GM23338 (cell line): ENCODE measurements around the gene PLPPR3. TPM values are rescaled to one million over a fixed set of nuclear protein-coding genes. Genes with fewer than 3 reads are reported as not detected.

Experiments
- ATAC-seq: fragments of 200-7000 bp; cut with Tn5 transposase; 3 replicates; pipeline ENCODE4 v1.9.1; 2020
- DNase-seq: peaks from one replicate; pipeline ENCODE4 v3.0.0-alpha.2; 2015; ENCODE audit warnings: low spot score
- H2AFZ ChIP-seq: fragments of 200-600 bp; sonication (generic); 2 replicates; pipeline ENCODE4 v1.8.0; 2016; ENCODE audit warnings: antibody characterized with exemption, mild to moderate bottlenecking, moderate library complexity
- H3F3A ChIP-seq: fragments of 200-600 bp; sonication (generic); replicated peaks from 2 replicates; pipeline ENCODE4 v1.8.0; 2017; ENCODE audit warnings: antibody characterized with exemption, mixed run types, low read depth
- H3K27ac ChIP-seq: fragments of 200-600 bp; sonication (generic); 2 replicates; pipeline ENCODE4 v1.6.1; 2016; ENCODE audit warnings: low read depth
- H3K27me3 ChIP-seq: fragments of 200-600 bp; sonication (generic); 2 replicates; pipeline ENCODE4 v1.8.0; 2016; ENCODE audit warnings: mild to moderate bottlenecking, mixed run types, moderate library complexity; ENCODE audit not compliant: insufficient read depth
- H3K36me3 ChIP-seq: fragments of 200-600 bp; sonication (generic); 2 replicates; pipeline ENCODE4 v1.8.0; 2016; ENCODE audit warnings: mild to moderate bottlenecking; ENCODE audit not compliant: insufficient read depth
- H3K4me1 ChIP-seq: fragments of 200-600 bp; sonication (generic); 2 replicates; pipeline ENCODE4 v1.8.0; 2016; ENCODE audit warnings: mild to moderate bottlenecking, moderate library complexity; ENCODE audit not compliant: insufficient read depth
- H3K4me2 ChIP-seq: fragments of 200-600 bp; sonication (generic); 2 replicates; pipeline ENCODE4 v1.7.1; 2017; ENCODE audit warnings: mixed run types
- H3K4me3 ChIP-seq: fragments of 200-600 bp; sonication (generic); 2 replicates; pipeline ENCODE4 v1.6.1; 2016; ENCODE audit warnings: mixed run types
- H3K79me2 ChIP-seq: fragments of 200-600 bp; sonication (generic); replicated peaks from 2 replicates; pipeline ENCODE4 v1.8.0; 2017; ENCODE audit warnings: mild to moderate bottlenecking; ENCODE audit not compliant: insufficient read depth
- H3K9me2 ChIP-seq: fragments of 200-600 bp; sonication (generic); 2 replicates; pipeline ENCODE4 v1.8.0; 2017; ENCODE audit not compliant: insufficient read depth
- H4K20me1 ChIP-seq: fragments of 200-600 bp; sonication (generic); replicated peaks from 2 replicates; pipeline ENCODE4 v1.8.0; 2017; ENCODE audit warnings: mild to moderate bottlenecking; ENCODE audit not compliant: insufficient read depth
- H3K27ac Mint-ChIP-seq: 2 replicates; pipeline ENCODE4 v1.8.0; 2020; ENCODE audit warnings: inconsistent platforms, mild to moderate bottlenecking, moderate library complexity, mixed read lengths
- H3K27me3 Mint-ChIP-seq: 3 replicates; pipeline ENCODE4 v1.8.0; 2022; ENCODE audit warnings: low read depth, mild to moderate bottlenecking, moderate library complexity, mixed read lengths, inconsistent platforms; ENCODE audit not compliant: insufficient read depth, poor library complexity
- H3K36me3 Mint-ChIP-seq: 3 replicates; pipeline ENCODE4 v1.8.0; 2021; ENCODE audit warnings: low read depth, mild to moderate bottlenecking, inconsistent platforms, moderate library complexity, mixed read lengths
- H3K4me1 Mint-ChIP-seq: 3 replicates; pipeline ENCODE4 v1.8.0; 2020; ENCODE audit warnings: mild to moderate bottlenecking, inconsistent platforms, mixed read lengths
- H3K4me3 Mint-ChIP-seq: 3 replicates; pipeline ENCODE4 v1.8.0; 2021; ENCODE audit warnings: moderate library complexity, mild to moderate bottlenecking, inconsistent platforms, mixed read lengths
- H3K9me3 Mint-ChIP-seq: 3 replicates; pipeline ENCODE4 v1.8.0; 2020; ENCODE audit warnings: moderate library complexity, mild to moderate bottlenecking, inconsistent platforms, mixed read lengths
- CREB1 ChIP-seq: fragments of 250-450 bp; sonication (Bioruptor Pico); IDR thresholded peaks from 2 replicates; pipeline ENCODE4 v1.5.0; 2020; ENCODE audit warnings: low read depth, mild to moderate bottlenecking, moderate library complexity
- EZH2 ChIP-seq: fragments of 200-600 bp; sonication (generic); IDR thresholded peaks from one replicate; pipeline ENCODE4 v1.8.0; 2017; ENCODE audit warnings: antibody characterized with exemption, mild to moderate bottlenecking, low read depth; ENCODE audit not compliant: unreplicated experiment
- EZH2phosphoT487 ChIP-seq: fragments of 200-600 bp; sonication (generic); IDR thresholded peaks from one replicate; pipeline ENCODE4 v1.8.1; 2018; ENCODE audit warnings: antibody characterized with exemption; ENCODE audit not compliant: unreplicated experiment
- NANOG ChIP-seq: IDR thresholded peaks from 2 replicates; pipeline ENCODE4 v1.6.1; 2016; ENCODE audit warnings: antibody characterized with exemption, borderline replicate concordance
- POLR2AphosphoS5 ChIP-seq: IDR thresholded peaks from 2 replicates; pipeline ENCODE4 v1.6.1; 2016; ENCODE audit warnings: antibody characterized with exemption, low read depth
- REST ChIP-seq: IDR thresholded peaks from one replicate; pipeline ENCODE4 v1.6.1; 2018; ENCODE audit warnings: antibody characterized with exemption; ENCODE audit not compliant: unreplicated experiment
- ZNF114 ChIP-seq: fragments of 250-450 bp; sonication (Bioruptor Pico); IDR thresholded peaks from 2 replicates; pipeline ENCODE4 v1.5.0; 2020; ENCODE audit warnings: mild to moderate bottlenecking, moderate library complexity
- ZNF462 ChIP-seq: fragments of 250-450 bp; sonication (Bioruptor Pico); IDR thresholded peaks from 2 replicates; pipeline ENCODE4 v1.5.0; 2020; ENCODE audit warnings: mild to moderate bottlenecking, moderate library complexity
- polyA plus RNA-seq: library from polyadenylated mRNA; unstranded; fragments of >200 nt; fragmentation: Nextera tagmentation; extraction: Ambion mirVana; gene quantifications from 2 replicates; pipeline ENCODE4 v1.2.1, GENCODE V29; 2016
- total RNA-seq: library from RNA; depleted of rRNA; stranded (reverse); fragments of >200 nt; shearing (Covaris generic); gene quantifications from 2 replicates; pipeline ENCODE4 v1.2.3, GENCODE V29; 2014

PLPPR3 gene
- total and polyA plus RNA-seq, 2 experiments from 2014 or later: 14.8 to 81.1 TPM

- TF ChIP-seq REST: no peak
These were observed 27.9 kb downstream of the PLPPR3 start (continued) for GRCh38 chr19:793806-794205.

- peaks cover 42% of the 10 kb centered on the region for H3K4me1 ChIP-seq
- no peaks in the 10 kb centered on the region; the same call in 2 of the 3 replicates for H3K36me3 Mint-ChIP-seq
- 0 out of 2 replicates have a peak, but pooled peaks cover 3% of the 10 kb centered on the region for H3K79me2 ChIP-seq
- H3K27ac ChIP-seq: 0 out of 2 replicates have a peak overlapping the region, but pooled peaks have one; percentile 50
- H3K4me1 Mint-ChIP-seq: peaks cover 32% of the 10 kb centered on the region
- H3F3A ChIP-seq: peaks cover 31% of the 10 kb centered on the region
- no peaks in the 10 kb centered on the region for H3K9me2 ChIP-seq
- peak overlapping the region; percentile 40; the same call in 1 of the 2 replicates for H3K4me2 ChIP-seq
- H3K4me3 ChIP-seq: no peak overlapping the region
- 0 out of 2 replicates have a peak overlapping the region, but pooled peaks have one; percentile 41 for H3K27ac Mint-ChIP-seq
- DNase-seq (peak; percentile 48), ATAC-seq (no peak)
- no peaks in the 10 kb centered on the region for H4K20me1 ChIP-seq
- peaks cover 8% of the 10 kb centered on the region for H3K27me3 Mint-ChIP-seq
- no peaks in the 10 kb centered on the region for H3K36me3 ChIP-seq
- no peaks in the 10 kb centered on the region for H3K27me3 ChIP-seq
- H3K4me3 Mint-ChIP-seq: no peak overlapping the region
- no peaks in the 10 kb centered on the region for H3K9me3 Mint-ChIP-seq
- no peak overlapping the region for H2AFZ ChIP-seq
- TF ChIP-seq ZNF114: no peak
- TF ChIP-seq EZH2phosphoT487: no peak
- TF ChIP-seq POLR2AphosphoS5: no peak
- TF ChIP-seq EZH2: no peak
- TF ChIP-seq NANOG: no peak
- no peak for TF ChIP-seq CREB1 (CRISPR knock-in tag)
- no peak for TF ChIP-seq ZNF462
- no peak for TF ChIP-seq REST
These were observed 29.4 kb downstream of the PLPPR3 start for GRCh38 chr19:792306-792885.
